ENCODE measurements around the gene WFDC9. TPM values are rescaled to one million over a fixed set of nuclear protein-coding genes. Genes with fewer than 3 reads are reported as not detected.
"Not testable (repeated sequence)": the region's sequence is repeated elsewhere in the genome, so short reads cannot be mapped to it uniquely, and the experiment has no call there.

The WFDC9 gene
- total RNA-seq, 2 experiments from 2014 or later, result not detected

DNA sequence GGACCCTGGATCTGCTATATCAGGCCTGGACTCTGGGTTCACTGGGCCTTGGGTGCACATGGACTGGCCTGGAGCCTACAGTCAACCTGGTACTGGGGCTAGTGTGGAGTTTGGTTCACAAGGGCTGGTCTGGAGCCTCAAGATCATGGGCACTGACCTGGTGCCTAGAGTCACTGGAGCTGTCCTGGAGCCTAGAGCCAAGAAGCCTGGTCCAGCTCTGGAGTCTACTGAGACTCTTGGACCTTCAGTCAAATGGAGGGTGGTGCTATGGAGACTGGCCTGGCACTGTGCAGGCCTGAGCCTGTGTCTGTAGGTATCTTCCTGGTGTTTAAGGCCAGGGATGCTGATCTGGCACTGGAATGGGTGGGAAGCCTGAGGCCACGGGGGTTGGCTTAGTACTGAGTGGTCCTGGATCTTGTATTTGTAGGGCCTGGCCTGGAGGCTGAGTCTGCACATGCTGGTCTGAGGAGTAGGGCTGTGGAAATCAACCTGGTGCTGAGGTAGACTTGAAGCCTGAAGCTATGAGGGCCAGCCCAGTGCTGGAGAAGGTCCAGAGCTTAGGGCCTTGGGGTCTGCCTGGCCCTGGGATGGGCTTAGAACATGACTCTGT is 16.5 kb upstream of the WFDC9 start:
- H3K4me3 ChIP-seq (ENCODE audit: low read length), result no peak overlapping the region
- Mint-ChIP-seq H3K27me3 (peaks cover 18% of the 10 kb centered on the region), H3K36me3 (ENCODE audit: low read depth) (no peaks in the 10 kb centered on the region), H3K9me3 (no peaks in the 10 kb centered on the region), H3K27ac (no peak overlapping the region), H3K4me3 (no peak overlapping the region), H3K4me1 (ENCODE audit: low read depth) (no peaks in the 10 kb centered on the region)
- ChIA-PET CTCF (no interaction called here), POLR2A (no interaction called here)
- TF ChIP-seq, protein P1, sequence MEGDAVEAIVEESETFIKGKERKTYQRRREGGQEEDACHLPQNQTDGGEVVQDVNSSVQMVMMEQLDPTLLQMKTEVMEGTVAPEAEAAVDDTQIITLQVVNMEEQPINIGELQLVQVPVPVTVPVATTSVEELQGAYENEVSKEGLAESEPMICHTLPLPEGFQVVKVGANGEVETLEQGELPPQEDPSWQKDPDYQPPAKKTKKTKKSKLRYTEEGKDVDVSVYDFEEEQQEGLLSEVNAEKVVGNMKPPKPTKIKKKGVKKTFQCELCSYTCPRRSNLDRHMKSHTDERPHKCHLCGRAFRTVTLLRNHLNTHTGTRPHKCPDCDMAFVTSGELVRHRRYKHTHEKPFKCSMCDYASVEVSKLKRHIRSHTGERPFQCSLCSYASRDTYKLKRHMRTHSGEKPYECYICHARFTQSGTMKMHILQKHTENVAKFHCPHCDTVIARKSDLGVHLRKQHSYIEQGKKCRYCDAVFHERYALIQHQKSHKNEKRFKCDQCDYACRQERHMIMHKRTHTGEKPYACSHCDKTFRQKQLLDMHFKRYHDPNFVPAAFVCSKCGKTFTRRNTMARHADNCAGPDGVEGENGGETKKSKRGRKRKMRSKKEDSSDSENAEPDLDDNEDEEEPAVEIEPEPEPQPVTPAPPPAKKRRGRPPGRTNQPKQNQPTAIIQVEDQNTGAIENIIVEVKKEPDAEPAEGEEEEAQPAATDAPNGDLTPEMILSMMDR (IDR thresholded peaks at IDR 0.05), result no peak
- no peak overlapping the region for H3K27ac ChIP-seq (ENCODE audit: low read depth in 1 of 2, low read length in 2 of 2)
- DNase-seq (no peak), ATAC-seq (ENCODE audit: poor library complexity) (no peak)
- no peaks in the 10 kb centered on the region for H3K36me3 ChIP-seq (ENCODE audit: insufficient read depth, low read length)
- H3K9me3 ChIP-seq (ENCODE audit: control insufficient read depth in 1 of 2, insufficient read depth in 1 of 2, low read length in 2 of 2), result no peaks in the 10 kb centered on the region
- H3K27me3 ChIP-seq (ENCODE audit: control insufficient read depth in 1 of 2, insufficient read depth in 2 of 2, low read length in 2 of 2), result peaks cover 0 to 8% of the 10 kb centered on the region in 2 experiments
- H3K4me1 ChIP-seq (ENCODE audit: insufficient read depth, low read length), result no peaks in the 10 kb centered on the region
- intact Hi-C loops (cut with DNase I, micrococcal nuclease), result no loop called here

DNA sequence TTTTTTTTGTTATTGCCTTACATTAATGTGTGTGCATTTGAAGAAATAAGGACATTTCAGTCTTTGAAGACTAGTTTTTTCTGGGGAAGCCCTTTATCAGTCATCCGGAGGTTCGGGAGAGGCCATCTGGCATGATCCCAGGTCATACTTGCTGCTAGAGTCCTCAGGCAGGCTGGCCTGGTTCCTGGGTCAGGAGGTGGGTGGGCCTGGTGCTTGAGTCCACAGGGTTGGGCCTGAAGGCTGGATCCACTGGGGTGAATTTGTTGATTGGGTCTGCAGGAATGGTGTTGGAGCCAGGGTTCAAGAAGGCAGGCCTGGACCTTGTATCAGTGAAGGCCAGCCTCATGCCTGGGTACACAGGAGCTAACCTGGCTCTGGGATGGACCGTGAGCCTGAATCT is 15.8 kb upstream of the WFDC9 start:
- ChIA-PET POLR2A (no interaction called here), CTCF (no interaction called here)
- Histone ChIP-seq H3K9me3 (ENCODE audit: control insufficient read depth in 1 of 2, insufficient read depth in 1 of 2, low read length in 2 of 2) (no peaks in the 10 kb centered on the region), H3K36me3 (ENCODE audit: insufficient read depth, low read length) (no peaks in the 10 kb centered on the region), H3K27me3 (ENCODE audit: control insufficient read depth in 1 of 2, insufficient read depth in 2 of 2, low read length in 2 of 2) (peaks cover 0 to 8% of the 10 kb centered on the region in 2 experiments), H3K4me3 (ENCODE audit: low read length) (no peak overlapping the region), H3K4me1 (ENCODE audit: insufficient read depth, low read length) (no peaks in the 10 kb centered on the region), H3K27ac (ENCODE audit: low read depth in 1 of 2, low read length in 2 of 2) (no peak overlapping the region)
- ATAC-seq (ENCODE audit: poor library complexity), result no peak
- intact Hi-C loops (cut with DNase I, micrococcal nuclease), result no loop called here
- H3K36me3 Mint-ChIP-seq (ENCODE audit: low read depth), result no peaks in the 10 kb centered on the region
- no peaks in the 10 kb centered on the region for H3K9me3 Mint-ChIP-seq
- H3K27me3 Mint-ChIP-seq, result peaks cover 19% of the 10 kb centered on the region
- no peak for DNase-seq
- TF ChIP-seq, protein P1 (IDR thresholded peaks at IDR 0.05), result no peak
- no peaks in the 10 kb centered on the region for H3K4me1 Mint-ChIP-seq (ENCODE audit: low read depth)
- H3K4me3 Mint-ChIP-seq, result no peak overlapping the region
- H3K27ac Mint-ChIP-seq, result no peak overlapping the region

DNA sequence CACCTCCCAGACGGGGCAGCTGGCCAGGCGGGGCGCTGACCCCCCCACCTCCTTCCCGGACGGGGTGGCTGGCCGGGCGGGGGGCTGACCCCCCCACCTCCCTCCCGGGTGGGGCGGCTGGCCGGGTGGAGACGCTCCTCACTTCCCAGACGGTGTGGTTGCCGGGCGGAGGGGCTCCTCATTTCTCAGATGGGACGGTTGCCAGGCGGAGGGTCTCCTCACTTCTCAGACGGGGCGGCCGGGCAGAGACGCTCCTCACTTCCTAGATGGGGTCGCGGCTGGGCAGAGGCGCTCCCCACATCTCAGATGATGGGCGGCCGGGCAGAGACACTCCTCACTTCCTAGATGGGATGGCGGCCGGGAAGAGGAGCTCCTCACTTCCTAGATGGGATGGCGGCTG is 14.8 kb upstream of the WFDC9 start:
- H3K27me3 Mint-ChIP-seq, result peaks cover 14% of the 10 kb centered on the region

DNA sequence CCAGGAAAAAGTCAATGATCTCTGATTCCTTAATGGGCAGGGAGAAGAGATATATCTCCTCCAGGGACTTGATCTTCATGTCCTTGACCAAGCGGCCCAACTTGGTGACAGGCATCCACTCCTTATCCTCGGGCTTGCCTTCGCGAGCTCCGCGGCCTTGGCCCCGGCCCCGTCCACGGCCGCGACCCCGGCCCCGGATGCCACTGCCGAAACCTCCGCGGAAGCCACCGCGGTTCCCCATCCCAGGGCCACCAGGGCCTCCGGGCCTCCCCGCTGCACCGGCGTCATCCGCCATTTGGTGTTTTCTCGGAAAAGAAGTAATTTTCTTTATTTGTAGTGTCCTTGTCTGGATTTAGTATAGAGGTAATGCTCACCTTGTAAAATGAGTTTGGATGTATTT is 10.0 kb upstream of the WFDC9 start:
- H3K36me3 ChIP-seq (ENCODE audit: insufficient read depth, low read length); H3K4me1 ChIP-seq (ENCODE audit: insufficient read depth, low read length); H3K9me3 ChIP-seq (ENCODE audit: control insufficient read depth in 1 of 2, insufficient read depth in 1 of 2, low read length in 2 of 2); CTCF ChIA-PET; H3K27me3 ChIP-seq (ENCODE audit: control insufficient read depth in 1 of 2, insufficient read depth in 2 of 2, low read length in 2 of 2); H3K27ac Mint-ChIP-seq; POLR2A ChIA-PET; H3K27ac ChIP-seq (ENCODE audit: low read depth in 1 of 2, low read length in 2 of 2); H3K9me3 Mint-ChIP-seq; H3K36me3 Mint-ChIP-seq (ENCODE audit: low read depth); DNase-seq; H3K4me1 Mint-ChIP-seq (ENCODE audit: low read depth); intact Hi-C loops (cut with DNase I, micrococcal nuclease); H3K4me3 ChIP-seq (ENCODE audit: low read length); ATAC-seq (ENCODE audit: poor library complexity); H3K4me3 Mint-ChIP-seq: not testable (repeated sequence)
- H3K27me3 Mint-ChIP-seq, result peaks cover 27% of the 10 kb centered on the region

More for the DNA sequence above, 14.8 kb upstream of the WFDC9 start:
- ATAC-seq (ENCODE audit: poor library complexity); H3K9me3 Mint-ChIP-seq; DNase-seq; intact Hi-C loops (cut with DNase I, micrococcal nuclease); POLR2A ChIA-PET; H3K36me3 Mint-ChIP-seq (ENCODE audit: low read depth); H3K27ac Mint-ChIP-seq; H3K4me3 ChIP-seq (ENCODE audit: low read length); H3K27ac ChIP-seq (ENCODE audit: low read depth in 1 of 2, low read length in 2 of 2); H3K4me1 ChIP-seq (ENCODE audit: insufficient read depth, low read length); H3K27me3 ChIP-seq (ENCODE audit: control insufficient read depth in 1 of 2, insufficient read depth in 2 of 2, low read length in 2 of 2); H3K4me1 Mint-ChIP-seq (ENCODE audit: low read depth); H3K9me3 ChIP-seq (ENCODE audit: control insufficient read depth in 1 of 2, insufficient read depth in 1 of 2, low read length in 2 of 2); CTCF ChIA-PET; H3K36me3 ChIP-seq (ENCODE audit: insufficient read depth, low read length); H3K4me3 Mint-ChIP-seq: not testable (repeated sequence)

Measured in CD4-positive, alpha-beta T cell (primary cell).